GM21528 (cell line): ENCODE results near the gene SLC7A8.
"Not testable (repeated sequence)": the region's sequence is repeated elsewhere in the genome, so short reads cannot be mapped to it uniquely, and the experiment has no call there.

Experiments used
- ATAC-seq: cut with Tn5 transposase; IDR thresholded peaks from one replicate; pipeline ENCODE4 v1.9.1; 2021; ENCODE audit warnings: mild to moderate bottlenecking, moderate library complexity; ENCODE audit not compliant: unreplicated experiment, low FRiP score

SLC7A8 gene

GRCh38 chr14:23118506-23119362 is 64.7 kb downstream of the SLC7A8 start, which contains the start of gene CEBPE:
TSS of gene CEBPE (minus strand) at chr14:23119255. CDS start at chr14:23119091, 164 bp downstream.
- ATAC-seq, result no peak

GRCh38 chr14:23117371-23118020 is 66.0 kb downstream of the SLC7A8 start:
- no peak for ATAC-seq

DNA sequence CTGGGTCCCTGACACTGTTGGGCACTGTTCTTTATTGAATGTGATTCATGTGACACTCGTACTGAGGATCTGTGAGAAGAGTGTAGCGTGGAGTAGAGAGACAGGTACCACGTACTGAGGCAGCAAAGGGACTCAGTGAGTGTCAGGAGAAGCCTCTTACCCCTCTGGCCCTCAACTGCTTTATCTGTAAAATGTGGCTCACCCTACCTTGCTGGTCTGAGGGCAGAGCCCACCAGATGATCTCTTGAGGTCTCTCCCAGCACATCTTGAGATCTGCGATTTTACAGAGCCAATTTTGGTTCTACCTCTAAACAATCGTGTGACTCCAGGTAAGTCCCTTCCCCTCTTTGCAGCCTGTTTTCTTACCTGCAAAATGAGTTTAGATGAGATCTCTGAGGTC is 67.5 kb downstream of the SLC7A8 start:
- ATAC-seq, result no peak

DNA sequence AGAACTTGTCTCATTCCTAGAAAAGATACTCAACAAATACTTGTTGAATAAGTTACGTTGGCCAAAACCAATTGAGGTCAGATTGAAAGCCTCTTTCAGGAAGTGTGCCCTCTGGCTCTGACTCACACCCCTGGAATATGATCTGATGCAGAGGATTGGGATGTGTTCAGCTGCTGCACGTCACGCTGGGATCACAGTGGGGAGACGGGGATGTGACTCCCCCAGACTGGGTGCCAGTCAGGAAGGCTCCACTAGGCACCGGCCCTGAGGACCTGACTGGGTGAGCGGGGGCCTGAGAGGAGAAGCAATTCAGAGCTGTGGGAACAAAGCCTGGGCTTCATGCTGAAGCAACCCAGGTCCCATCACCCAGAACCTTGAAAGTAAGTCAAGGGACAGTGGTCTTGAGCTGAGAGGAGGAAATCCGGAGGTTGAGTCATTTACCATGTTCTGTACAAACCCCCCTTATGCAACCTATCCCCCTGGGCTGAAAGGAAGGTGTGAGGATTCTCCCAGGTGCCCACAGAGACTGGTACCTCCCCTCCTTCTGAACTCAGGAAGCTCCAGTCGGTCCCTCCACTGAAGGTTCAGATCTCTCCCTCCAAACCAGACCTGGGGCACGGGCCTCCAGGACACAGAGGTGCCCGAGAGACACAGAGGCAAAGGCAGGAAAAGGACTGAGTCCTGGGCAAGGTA is 68.3 kb downstream of the SLC7A8 start:
- ATAC-seq, result no peak

- no peak for ATAC-seq
Measured at GRCh38 chr14:23114669-23115038, 68.8 kb downstream of the SLC7A8 start.

DNA sequence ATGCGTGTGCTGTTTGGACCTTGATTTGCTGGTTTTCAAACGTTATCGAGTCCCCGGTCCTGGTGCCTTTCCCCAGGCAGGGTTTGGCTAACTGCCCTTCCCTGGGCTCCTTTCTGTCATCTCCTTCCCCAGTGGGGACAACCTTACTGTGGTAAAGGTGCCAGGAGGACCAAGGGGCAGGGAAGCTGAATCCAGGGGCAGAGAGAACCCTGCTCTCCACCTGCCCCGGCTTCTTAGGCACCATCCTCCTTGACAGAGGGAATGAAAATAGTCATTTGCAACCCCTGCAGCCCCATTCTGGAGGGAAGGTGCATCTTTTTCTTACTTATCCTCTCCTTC is 69.4 kb downstream of the SLC7A8 start:
- ATAC-seq, result no peak

DNA sequence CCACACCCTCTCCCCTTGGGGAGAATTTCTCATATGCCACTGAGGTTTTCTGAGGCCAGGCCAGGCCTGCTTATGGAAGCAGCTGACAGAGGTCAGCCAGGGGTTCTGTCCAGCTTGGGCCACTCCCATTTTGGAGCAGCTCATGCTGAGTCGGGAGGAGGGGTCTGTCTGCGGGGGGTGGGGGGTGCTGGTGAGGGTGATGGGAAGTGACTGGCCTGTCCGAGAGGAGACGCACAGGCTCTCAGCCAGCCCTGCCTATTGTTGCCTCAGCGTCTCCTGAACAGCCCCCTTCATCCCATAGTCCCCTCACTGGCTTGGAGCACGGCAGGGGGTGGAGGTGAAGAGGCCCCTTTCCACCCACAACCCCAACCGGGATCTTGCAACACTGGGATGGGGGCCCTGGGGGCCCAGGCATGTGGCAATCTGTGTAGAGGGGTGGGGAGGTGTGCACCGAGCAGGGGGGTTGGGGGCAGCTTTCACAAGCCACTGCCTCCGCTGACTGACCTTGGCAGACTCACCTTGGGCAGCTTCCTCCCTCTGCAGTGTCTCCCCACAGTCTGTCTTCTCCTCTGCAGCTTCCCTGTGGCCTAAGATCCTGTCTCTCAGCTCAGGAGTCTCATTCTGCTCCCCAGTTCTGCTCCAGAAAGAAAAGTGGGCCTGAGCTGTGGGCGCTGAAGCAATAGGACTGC is 69.9 kb downstream of the SLC7A8 start:
- no peak for ATAC-seq

- ATAC-seq, result no peak
Measured at GRCh38 chr14:23112359-23113178, 70.9 kb downstream of the SLC7A8 start.

DNA sequence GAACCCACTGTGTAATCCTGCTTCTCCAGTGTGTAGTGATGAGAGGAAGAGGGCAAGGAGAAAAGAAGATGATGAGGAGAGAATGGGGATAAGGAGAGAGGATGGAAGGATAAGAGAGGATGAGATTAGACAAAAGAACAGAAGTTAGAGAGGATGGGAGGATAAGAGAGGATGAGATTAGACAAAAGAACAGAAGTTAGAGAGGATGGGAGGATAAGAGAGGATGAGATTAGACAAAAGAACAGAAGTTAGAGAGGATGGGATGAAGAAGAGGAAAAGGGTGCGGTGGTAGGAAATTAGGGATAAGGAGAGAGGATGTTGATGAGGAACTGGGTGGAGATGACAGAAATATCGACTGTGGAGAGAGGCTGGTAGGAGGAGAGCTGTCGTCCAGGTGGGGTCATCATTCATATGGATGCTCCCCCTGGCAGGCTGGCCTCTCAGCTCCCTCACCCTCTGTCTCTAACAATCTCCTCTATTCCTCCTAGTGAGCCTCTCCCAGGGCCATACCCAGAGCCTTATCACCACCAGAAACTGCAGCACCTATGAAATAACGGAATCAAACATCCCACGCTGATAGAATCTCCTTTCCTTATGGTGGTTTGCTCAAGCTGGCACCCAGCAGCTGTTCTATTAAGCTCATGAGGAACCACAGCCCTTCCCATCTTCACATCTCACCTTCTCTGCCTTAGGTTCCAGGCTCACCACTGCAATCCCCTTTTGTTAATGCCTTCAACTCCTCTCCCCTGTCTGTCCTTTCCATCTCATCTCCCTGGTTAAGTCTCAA is 72.7 kb downstream of the SLC7A8 start:
- ATAC-seq, result no peak

DNA sequence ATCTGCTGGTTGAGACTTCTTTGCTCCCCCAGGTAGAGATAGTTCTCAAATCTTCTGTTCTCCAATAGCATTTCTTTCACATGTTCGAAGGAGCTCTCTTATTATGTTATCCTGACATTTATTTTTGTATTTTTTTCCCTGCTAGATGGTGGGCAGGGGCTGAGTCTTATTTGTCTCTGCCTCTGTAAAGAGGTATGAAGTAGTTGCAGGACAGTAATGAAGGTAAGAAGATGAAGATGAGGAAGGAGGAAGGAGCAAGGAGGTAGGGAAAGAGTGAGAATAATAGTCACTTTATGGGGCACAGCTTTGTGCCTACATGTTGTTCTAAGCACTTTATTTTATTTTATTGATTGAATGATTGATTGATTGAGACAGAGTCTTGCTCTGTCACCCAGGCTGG is 73.7 kb downstream of the SLC7A8 start:
- ATAC-seq, result no peak

- not testable (repeated sequence) for ATAC-seq
Measured at GRCh38 chr14:23108169-23108568, 75.3 kb downstream of the SLC7A8 start.

GRCh38 chr14:23107620-23108019 is 75.8 kb downstream of the SLC7A8 start:
- not testable (repeated sequence) for ATAC-seq

DNA sequence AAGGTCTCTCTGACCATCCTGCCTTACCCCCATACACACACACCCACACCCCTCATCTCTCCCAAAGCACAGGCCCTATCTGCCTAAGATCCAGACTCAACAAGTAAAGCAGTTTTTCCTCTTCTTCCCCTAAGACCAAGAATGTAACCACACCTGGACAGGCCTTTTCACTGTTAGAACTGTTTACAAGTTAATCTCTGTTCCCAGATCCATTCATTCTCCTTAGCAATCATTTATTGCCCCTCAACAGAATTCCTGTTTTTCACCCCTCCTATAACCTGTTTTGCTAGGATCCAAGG is 76.8 kb downstream of the SLC7A8 start:
- no peak for ATAC-seq

DNA sequence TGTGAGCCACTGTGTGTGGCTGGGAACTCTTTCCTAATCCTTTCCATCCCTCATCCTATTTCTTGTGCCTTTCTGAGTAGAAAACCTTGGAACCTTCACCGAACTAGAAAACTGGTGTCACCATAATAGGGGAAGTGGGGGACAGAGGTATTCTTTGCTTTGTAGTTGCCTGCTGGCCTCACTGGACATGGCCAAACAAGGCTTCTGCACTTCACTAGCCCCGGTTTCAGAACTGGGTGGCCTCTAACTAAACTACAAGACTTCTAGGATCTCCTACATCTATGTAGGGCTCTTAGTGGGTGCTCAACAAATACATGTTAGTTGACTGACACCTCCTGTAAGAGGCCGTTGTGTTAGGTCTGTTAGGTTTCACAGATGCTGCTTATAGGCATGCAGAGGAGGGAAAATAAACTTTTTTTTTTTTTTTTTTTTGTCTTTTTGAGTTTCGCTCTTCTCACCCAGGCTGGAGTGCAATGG is 78.1 kb downstream of the SLC7A8 start:
- no peak for ATAC-seq

DNA sequence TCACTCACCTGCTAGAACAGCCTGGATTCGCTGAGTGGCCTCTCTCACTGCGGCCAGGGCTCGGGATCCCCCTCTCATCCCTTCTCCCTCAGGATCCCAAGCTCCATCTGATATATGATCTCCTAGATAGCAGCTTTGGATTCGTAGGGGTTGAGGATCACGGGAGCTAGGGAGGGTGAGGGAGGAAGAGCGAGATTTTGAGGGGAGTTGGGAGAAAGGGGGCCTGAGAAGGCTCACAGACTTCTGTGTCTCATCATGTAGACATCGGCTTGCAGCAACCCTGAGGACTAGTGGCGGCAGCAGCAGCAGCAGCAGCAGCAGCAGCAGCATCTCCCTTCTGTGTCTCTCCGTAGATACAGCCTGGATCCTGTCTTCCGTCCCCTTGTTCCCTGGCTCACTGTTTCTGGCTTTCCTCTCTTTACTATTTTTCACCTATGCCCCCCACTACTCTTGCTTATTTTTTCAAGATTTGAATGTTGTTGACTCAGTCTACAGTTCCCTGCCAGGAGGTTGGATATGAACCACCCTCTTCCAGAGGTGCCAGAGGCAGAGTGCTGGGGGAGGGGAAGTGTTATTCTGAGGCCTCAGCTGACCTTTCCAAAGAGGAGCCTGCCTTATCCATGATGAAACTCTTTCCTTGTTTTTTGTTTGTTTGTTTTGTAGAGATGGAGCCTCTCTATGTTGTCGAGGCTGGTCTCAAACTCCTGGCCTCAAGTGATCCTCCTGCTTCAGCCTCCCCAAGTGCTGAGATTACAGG is 78.7 kb downstream of the SLC7A8 start, which contains the start of gene CIROP:
TSS of gene CIROP (minus strand) at position 399 of the 757 bp plus-strand sequence. CDS start at position 330, 69 bp downstream.
- ATAC-seq, result no peak

GRCh38 chr14:23104070-23104590 is 79.3 kb downstream of the SLC7A8 start:
- ATAC-seq, result no peak

- no peak for ATAC-seq
Measured at GRCh38 chr14:23103581-23103980, 79.9 kb downstream of the SLC7A8 start.

GRCh38 chr14:23102801-23103200 is 80.7 kb downstream of the SLC7A8 start:
- no peak for ATAC-seq
